Hematopoietic multipotent progenitor cell treated with erythropoietin and hydrocortisone succinate and interleukin-3 and kit ligand, for 4 days (in vitro differentiated cells): Measurements from ENCODE around the gene ERMAP.
"Not testable (repeated sequence)": the region's sequence is repeated elsewhere in the genome, so short reads cannot be mapped to it uniquely, and the experiment has no call there.

Experiments used
- DNase-seq: peaks from one replicate; pipeline ENCODE4 v3.0.0-alpha.2; 2015

ERMAP gene

GRCh38 chr1:42845866-42846256 lies 28.9 kb downstream of the ERMAP start:
- no peak for DNase-seq

- DNase-seq, result peak; percentile 99
These were observed 29.6 kb downstream of the ERMAP start, which contains the start of gene ZNF691 for GRCh38 chr1:42846257-42847110. ZNF691 (plus strand) TSS chr1:42846613; CDS start chr1:42849659, 3,046 bp downstream.

- peak; percentile 22 for DNase-seq
These were observed 30.2 kb downstream of the ERMAP start for GRCh38 chr1:42847111-42847595.

DNA sequence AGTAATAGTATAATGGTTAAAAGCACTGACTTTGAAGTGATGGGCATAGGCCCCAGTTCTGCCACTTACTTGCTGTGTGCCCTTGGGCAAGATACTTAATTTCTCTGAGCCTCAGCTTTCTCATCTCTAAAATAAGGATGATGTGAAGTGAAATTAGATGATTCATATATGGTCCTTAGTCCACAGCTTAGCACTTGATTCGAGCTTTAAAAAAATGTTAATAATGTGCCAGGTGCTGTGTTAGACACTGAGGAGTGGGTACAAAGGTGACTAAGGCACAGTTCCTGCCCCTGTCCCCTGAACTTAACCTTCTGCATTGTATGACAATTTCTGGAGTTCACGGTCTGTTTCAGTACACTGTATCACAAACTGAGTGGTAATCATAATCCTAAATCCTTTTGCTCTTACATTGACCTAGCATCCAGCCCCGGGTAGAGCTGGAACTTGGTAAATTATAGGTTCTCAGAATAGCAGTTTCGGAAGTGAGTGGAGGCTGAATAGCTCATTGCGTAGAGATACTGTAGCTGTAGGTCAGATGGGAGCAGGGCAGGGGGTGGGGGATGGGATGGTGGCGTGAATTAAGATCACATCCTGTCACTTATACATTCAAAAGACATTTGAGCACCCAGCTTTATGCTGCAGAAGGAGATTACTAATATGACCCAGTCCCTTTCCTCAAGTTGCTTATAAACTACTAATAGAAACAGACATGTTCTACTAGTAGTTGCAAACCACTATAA lies 31.0 kb downstream of the ERMAP start:
- DNase-seq, result no peak

DNA sequence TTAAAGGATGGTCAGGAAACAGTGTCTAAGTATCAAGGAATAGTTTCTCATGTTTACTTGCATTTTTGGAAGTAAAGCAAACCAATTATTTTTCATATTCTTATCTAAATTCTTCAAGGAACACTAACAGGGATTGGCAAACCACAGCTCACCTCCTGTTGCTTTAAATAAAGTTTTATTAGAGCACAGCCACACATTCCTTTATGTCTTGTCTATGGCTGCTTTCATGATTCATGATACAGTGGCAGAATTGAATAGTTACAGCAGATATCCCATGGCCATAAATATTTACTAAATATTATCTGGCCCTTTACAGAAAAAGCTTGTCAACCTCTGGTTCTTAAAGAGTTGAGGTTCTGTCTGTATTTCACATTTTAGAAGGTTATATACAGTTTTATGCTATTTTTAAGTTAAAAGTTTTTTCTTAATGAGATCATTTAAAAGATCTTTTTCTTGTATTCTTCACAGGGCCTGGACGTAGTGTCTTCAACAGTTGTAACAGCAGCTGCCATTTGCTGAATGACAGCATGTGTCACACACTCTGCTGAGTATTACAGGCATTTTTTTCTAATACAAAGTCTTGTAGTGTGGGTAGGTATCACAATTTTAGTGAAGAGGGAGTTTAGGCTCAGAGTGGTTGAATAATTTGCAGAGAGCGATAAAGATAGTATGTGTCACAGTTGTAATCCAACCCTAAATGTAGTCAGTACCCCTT lies 32.1 kb downstream of the ERMAP start:
- DNase-seq, result no peak

DNA sequence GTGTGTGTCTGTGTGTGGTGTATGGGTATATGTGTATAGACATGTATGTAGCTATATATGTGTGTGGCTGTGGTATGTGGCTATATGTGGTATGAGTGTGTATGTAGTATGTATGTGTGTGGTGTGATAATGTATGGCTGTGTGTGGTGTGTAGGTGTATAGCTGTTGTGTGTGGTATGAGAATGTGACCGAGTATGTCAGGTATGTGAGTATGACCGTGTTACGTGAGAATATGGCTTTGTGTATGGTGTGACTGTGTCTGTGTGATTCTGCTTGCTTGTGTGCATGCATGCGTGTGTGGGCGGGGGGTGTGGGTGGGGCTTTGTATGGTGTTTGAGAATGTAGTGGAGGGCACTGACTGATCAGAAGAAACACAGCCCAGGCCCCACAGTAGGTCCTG lies 33.0 kb downstream of the ERMAP start:
- DNase-seq, result no peak

DNA sequence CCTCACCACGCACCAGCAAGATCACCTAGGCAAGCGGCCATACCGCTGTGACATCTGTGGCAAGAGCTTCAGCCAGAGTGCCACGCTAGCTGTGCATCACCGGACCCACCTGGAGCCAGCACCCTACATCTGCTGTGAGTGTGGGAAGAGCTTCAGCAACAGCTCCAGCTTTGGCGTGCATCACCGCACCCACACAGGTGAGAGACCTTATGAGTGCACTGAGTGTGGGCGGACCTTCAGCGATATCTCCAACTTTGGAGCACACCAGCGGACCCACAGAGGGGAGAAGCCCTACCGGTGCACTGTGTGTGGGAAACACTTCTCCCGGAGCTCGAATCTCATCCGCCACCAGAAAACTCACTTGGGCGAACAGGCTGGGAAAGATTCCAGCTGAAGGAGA lies 34.5 kb downstream of the ERMAP start:
- DNase-seq, result no peak

DNA sequence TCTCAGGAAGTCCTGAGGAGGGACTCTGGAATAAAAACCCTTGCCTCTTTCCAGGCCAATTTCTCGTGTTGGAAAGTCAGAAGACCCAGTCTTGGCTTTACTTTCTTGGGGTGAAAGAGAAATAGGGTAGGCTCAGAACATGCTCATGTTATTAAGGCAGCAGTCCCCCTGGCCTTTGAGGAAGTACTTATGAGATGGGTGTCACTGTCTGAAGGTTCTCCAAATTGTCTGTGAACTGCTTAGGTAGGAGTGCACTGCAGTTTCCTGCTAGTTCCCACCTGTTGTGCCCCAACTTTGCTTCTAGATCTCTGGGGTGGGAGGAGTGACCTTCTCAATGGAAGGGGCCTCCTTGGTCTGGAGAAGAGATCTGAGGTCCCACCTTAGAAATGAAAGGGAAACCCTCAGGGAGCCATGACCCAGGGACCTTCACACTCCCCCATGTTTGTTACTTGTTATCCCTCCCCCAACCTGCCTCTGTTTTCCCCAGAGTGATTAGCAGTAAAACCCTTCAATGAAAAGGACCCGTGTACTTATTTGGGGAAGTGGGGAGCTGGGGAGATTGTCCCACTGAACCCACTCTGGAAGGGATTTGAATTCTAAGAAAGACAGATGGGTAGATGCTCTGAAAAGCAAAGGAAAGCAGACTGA lies 35.2 kb downstream of the ERMAP start:
- DNase-seq, result no peak

DNA sequence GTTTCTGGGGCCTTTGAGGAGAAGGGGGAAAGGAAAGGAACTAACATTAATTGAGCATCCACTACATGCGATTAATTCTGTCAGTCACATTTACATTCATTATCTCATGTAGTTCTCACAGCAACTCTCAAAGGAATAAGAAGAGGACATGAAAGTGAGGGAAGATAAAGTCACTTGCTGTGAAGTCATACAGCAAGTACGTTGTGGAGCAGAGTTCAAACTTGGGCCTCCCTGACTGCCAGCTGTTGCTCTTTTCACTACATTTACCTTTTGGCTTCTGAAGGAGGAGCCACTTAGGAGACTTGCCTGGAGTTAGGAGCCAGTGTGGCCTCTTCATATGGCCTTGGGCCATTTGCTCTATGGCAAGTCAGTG lies 35.7 kb downstream of the ERMAP start:
- no peak for DNase-seq

DNA sequence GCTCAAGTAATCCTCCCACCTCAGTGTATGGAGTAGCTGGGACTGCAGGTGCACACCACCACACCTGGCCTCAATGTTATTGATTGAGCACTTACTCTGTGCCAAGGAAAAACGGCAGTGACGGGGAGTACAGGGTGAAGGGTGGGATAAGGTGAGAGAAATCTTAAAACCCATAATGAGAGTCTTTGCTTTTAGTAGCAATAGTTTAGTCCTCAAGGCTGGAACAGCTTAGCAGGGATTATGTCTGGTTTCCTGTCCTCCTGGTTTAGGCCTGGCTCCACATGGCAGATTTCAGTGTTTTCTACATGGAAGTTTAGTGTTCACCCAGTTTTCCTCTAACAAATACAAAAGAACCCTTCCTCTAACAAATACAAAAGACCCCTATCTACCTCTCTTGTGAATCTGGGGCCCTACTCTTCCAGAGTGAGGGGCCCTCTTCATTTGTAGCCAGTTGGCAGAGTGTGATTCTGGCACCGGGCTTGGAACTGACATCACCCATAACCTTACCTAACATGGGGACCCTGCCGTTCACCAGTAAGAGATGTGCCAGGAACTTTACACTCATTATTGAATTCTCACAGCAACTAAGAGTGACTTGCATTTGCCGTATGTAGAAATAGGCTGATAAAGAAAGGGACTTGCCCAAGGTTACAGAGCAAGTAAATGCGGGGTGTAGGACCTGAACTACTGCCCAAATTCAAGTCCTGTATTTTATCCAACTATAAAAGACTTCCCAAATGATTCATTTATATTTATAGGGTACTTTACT lies 36.4 kb downstream of the ERMAP start:
- no peak for DNase-seq

- not testable (repeated sequence) for DNase-seq
These were observed 39.6 kb downstream of the ERMAP start for GRCh38 chr1:42856554-42856953.

GRCh38 chr1:42859366-42859765 lies 42.4 kb downstream of the ERMAP start:
- DNase-seq, result not testable (repeated sequence)

DNA sequence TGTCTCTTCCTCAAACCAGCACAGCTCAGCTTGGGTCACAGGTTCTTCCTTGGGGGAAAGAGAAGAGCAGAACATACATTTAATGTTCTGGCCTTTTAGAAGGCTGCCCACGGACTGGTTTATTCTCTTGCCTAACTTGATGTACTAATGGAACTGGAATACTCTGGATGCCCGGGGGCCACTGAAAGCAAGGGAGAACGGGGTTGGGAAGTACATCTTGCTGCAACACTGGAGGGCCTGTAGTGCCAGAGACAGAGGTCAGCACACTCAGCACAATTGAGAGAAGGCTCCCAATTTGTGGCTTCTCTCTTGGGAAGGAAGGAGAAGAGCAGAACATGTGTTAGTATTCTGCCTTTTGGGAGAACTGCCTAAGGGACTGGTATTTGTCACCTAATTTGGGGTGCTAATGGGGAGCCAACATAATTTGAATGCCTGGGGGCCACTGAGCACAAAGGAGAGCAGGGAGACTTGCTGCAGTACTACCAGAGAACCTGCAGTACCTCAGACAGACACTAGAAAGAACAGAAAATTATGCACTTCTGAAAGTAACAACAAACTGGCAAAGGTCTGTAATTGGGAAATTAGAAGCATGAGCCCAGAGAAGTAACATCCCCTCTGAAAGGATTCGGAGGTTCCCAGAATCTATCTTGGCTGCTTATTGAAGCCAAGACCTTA lies 43.6 kb downstream of the ERMAP start:
- DNase-seq, result no peak

DNA sequence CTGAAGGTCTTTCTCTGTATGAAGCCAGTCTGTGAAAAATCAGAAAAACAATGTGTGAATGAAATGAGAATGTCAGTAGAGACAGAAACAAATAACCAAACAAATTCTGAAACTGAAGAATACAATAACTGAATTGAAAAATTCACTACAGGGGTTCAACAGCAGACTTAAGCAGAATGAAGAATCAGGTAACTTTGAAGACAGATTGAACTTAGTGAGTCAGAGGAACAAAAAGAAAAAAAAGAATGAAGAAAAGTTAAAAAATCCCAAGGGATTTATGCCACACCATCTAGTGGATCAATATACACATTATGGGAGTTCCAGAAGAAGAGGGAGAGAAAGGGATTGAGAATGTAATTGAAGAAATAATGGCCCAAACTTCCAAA lies 44.1 kb downstream of the ERMAP start:
- DNase-seq, result no peak

DNA sequence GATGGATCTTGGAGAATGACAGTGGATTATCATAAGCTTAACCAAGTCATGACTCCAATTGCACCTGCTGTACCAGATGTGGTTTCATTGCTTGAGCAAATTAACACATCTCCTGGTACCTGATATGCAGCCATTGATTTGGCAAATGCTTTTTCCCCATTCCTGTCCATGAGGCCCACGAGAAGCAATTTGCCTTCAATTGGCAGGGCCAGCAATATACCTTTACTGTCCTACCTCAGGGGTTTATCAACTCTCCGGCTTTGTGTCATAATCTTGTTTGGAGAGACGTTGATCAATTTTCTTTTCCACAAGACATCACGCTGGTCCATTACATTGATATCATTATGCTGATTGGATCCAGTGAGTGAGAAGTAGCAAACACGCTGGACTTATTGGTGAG lies 49.6 kb downstream of the ERMAP start:
- no peak for DNase-seq

DNA sequence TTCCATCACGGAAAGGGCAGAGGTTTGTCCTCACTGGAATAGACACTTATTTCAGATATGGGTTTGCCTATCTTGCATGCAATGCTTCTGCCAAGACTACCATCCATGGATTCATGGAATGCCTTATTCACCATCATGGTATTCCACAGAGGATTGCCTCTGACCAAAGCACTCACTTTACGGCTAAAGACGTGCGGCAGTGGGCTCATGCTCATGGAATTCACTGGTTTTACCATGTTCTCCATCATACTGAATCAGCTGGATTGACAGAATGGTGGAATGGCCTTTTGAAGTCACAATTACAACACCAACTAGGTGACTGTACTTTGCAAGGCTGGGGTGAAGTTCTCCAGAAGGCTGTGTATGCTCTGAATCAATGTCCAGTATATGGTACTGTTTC lies 51.5 kb downstream of the ERMAP start:
- not testable (repeated sequence) for DNase-seq

DNA sequence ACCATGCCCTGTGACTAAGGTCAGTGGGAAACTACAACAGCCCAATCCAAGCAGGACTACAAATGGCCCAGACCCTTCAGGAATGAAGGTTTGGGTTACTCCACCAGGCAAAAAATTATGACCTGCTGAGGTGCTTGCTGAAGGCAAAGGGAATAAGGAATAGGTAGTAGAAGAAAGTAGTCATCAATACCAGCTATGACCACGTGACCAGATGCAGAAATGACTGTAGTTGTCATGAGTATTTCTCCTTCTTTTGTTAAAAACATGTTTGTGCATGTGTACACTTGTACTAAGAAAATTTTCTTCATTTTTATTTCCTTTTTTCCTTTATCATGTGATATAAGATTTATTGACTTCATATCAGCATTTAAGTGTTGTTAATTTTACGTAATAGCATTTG lies 52.3 kb downstream of the ERMAP start:
- not testable (repeated sequence) for DNase-seq

DNA sequence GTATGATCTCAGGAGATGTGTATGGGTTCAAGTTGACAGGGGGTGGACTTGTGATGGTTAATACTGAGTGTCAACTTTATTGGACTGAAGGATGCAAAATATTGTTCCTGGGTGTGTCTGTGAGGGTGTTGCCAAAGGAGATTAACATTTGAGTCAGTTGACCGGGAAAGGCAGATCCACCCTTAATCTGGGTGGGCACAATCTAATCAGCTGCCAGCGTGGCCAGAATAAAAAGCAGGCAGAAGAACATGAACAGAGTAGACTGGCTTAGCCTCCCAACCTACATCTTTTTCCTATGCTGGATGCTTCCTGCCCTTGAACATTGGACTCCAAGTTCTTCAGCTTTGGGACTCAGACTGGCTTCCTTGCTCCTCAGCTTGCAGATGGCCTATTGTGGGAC lies 52.8 kb downstream of the ERMAP start:
- peak; percentile 40 for DNase-seq

- not testable (repeated sequence) for DNase-seq
These were observed 56.2 kb downstream of the ERMAP start for GRCh38 chr1:42873108-42873507.

DNA sequence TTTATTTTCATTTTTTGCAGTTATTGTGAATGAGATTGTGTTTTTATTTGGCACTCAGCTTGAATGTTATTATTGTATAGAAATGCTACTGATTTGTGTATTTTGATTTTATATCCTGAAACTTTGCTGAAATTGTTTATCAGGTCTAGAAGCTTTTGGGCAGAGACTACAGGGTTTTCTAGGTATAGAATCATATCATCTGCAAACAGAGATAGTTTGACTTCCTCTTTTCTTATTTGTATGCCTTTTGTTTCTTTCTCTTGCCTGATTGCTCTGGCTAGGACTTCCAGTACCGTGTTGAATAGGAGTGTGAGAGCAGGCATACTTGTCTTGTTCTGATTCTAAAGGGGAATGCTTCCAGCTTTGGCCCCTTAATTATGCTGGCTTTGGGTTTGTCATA lies 56.7 kb downstream of the ERMAP start:
- DNase-seq, result peak; percentile 81

- DNase-seq, result no peak
These were observed 59.1 kb downstream of the ERMAP start for GRCh38 chr1:42876009-42876408.
